HG02678 (cell line): ENCODE results near the gene INSM1.

Experiments used
- ATAC-seq: cut with Tn5 transposase; IDR thresholded peaks from one replicate; pipeline ENCODE4 v1.9.1; 2021; ENCODE audit warnings: mild to moderate bottlenecking, moderate library complexity; ENCODE audit not compliant: unreplicated experiment

The INSM1 gene

GRCh38 chr20:20415321-20415720 is 47.4 kb downstream of the INSM1 start:
- no peak for ATAC-seq

DNA sequence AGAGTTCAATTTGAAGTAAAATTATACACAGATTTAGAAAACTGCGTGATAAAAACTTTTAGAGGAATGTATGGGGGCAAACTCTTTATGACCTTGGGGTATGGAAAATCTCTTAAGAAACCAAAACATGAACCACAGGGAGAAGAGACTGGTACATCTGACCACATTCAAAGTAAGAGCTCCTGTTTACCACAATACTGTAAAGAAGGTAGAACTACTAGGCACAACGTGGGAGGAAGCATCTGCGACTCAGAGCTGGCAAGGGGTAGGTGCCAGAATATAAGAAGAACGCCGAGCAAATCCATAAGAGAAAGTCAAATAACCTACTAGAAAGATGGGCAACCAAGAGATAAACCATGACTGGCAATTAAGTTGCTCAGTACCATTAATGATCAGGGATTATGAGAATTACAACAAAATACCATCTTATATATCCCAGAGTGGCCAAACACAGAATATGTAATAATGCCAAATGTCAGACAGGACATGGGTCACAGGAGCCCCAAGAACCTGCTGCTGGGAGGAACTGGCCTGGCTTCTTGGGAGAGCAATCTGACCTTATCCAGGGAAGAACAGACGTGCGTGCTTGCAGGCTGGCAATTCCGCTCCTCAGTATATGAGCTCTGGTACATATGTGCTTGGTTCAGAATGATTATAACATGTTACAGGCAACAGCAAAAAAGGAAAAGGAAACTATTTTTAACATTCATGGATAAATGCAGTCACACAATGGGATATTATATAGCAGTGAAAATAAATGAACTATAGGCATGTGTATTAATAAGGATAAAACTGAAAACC is 50.2 kb downstream of the INSM1 start:
- no peak for ATAC-seq
